ENCODE data around the gene ZNF850.
"Not testable (repeated sequence)": the region's sequence is repeated elsewhere in the genome, so short reads cannot be mapped to it uniquely, and the experiment has no call there.

The ZNF850 gene

DNA sequence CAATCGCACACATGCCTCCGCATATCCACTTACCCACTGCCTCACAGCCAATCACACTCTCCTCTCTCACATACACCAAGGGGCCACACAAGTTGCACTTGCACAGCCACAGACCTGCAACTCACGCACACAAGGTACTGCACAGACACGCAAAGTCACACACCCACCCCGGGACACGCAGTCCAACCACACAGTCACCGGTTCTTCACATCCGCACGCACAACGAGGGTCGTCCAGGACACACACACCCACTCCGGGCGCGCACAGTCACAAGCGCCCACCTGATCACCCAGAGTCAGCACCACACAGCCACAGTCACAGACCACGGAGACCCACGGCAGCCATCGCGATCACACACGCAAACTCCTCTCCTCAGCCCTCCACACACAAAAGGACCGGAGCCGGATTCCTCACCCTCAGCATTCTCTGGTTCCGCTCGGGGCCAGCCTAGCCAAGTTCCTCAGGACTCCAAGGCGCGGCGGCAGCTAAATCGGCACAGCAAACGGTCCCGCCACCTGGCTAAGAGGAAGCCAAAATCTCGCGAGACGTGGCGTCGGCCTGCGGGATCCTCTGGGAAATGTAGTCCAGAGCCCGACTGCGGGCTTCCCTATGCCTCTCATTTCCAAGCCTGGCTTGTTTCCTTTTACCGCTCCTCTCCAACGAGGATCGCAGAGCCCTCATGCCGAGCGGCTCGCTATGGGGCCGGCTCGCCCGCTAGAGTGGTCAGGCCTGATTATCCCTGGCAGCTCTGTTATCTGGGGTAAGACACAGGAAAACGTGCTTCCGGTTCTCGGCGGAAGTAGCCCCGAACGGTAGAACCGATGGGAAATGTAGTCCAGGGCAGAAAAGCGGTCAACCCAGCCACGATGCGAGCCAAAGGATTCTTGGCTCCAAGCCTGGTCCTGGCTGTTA lies at the start of gene ZNF850:
Gene ZNF850 (minus strand): TSS at position 497 of the 912 bp plus-strand sequence. CDS start 10,201 bp downstream, outside the sequence.
- DNase-seq, result peak; percentile 91

DNA sequence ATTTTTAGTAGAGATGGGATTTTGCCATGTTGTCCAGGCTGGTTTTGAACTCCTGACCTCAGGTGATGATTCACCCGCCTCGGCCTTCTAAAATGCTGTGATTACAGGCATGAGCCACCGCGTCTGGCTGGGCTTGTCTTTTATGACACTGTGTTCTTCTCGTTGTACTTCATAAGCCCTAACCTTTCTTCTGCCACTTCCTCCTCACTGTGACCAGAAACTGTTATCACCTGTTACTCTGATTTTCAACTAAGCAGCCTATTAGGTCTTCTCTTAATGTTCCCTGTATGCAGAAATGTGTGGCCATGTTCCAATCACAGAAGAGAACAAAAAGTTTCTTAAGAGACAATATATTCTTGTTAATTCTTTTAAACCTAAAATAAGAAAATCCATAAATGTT lies 49.2 kb upstream of the ZNF850 start:
- no peak for DNase-seq

DNA sequence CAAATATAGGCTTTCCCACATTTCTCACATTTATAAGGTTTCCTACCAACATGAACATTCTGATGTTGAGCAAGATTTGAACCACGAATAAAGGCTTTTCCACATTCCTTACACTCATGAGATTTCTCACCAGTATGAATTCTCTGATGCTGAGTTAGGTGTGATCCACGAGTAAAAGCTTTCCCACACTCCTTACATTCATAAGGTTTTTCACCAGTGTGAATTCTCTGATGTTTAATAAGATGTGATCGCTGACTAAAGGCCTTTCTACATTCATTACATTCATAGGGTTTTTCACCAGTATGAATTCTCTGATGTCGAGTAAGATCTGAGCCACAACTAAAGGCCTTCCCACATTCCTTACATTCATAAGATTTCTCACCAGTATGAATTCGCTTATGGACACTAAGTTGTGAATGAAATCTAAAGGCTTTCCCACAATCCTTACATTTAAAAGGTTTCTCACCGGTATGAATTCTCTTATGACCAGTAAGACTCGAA lies 46.6 kb upstream of the ZNF850 start:
- no peak for DNase-seq

DNA sequence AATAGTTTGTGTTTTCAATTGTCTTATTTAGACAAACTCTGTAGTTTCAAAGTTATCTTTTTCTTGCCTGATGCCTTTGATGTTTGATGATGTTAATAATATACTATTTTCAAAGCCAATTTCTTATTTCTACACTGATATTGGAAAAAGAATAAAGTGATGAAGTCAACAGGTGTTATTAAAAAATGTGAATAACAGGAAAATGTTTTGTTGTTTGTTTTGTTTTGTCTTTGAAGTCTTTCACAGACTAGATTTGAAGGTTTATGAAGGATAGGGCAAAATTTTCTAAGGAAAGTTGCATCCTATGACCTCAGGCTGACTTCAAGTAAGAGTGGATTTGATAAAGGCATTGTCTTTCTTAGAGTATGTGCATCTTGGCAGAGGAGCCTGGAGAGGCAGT lies 34.4 kb upstream of the ZNF850 start:
- no peak for DNase-seq

DNA sequence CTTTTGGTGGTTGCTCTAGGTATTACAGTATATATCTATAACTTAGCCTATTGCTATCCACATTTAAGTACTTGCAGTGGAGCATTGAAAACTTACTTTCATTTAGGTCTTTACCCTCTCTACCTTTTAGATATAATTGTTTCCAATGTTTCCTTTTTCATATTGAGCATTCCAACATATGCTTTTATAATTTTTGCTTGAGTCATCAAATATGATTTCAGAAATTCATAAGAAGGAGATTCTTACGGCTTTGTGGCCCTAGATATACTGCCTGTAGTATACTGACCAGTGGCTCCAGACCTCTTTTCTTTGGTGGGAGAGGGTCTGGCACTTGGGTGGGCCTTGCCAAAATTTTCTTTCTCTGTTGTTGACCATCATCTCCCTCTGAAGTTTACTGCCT lies 32.8 kb upstream of the ZNF850 start:
- no peak for DNase-seq

DNA sequence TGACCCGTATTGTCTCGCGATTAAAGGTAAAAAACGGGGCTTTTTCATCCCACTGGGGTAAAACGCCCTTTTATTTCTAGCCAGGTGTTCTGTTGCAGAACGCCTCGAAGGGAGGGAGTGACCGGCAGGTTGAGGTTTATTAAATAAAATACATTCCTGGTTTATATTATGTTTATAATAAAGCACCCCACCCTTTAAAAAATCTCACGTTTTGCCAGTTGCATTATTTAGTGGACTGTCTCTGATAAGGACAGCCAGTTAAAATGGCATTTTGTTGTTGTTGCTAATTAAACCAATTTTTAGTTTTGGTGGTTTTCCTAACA lies 25.1 kb upstream of the ZNF850 start:
- no peak for DNase-seq

DNA sequence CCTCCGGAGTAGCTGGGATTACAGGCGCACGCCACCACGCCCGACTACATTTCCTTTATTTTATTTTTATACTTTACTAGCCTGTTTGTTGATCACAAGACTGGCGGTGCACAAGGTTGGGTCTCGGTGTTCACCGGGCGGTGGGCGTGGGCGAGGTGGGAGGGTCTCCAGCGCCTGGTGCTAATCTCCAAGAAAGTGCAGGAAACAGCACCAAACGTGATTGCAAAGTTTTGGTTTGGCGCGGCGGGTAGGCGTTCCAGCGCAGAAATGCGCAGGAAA lies 24.0 kb upstream of the ZNF850 start:
- no peak for DNase-seq

DNA sequence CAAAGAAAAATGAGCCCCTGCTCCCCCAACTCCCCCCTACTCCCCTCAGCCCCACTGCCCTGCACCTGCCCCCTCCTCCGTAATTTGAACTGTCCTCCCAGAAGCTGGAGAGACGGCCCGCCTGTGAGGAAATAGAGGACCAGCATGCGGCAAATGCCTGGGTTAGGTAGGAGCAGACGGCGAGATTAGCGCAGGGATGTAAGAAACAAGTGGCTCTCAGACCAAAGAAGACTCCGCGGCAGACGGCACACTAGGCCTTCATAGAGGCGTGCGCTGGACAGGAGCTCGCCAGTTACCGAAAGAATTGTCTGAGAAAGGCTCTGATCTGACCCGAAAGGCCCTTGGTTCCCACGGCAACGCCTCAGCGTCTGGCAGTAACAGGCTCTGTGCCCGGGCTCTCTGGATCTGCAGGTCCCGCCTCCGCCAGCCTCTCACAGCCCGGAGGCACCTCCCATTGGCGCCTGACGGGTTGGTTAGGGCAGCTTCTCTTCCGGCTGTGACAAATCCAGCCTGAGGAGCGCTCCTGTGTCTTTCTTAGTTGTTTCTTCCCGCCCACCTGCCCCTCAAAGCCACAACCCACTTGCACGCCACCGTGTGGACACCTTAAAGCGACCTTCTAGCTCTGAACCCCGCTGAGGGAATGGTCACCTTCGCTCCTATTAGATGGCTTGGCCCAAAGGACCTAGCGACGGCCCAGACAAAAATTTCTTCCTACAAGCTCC lies 19.0 kb upstream of the ZNF850 start:
- not testable (repeated sequence) for DNase-seq

DNA sequence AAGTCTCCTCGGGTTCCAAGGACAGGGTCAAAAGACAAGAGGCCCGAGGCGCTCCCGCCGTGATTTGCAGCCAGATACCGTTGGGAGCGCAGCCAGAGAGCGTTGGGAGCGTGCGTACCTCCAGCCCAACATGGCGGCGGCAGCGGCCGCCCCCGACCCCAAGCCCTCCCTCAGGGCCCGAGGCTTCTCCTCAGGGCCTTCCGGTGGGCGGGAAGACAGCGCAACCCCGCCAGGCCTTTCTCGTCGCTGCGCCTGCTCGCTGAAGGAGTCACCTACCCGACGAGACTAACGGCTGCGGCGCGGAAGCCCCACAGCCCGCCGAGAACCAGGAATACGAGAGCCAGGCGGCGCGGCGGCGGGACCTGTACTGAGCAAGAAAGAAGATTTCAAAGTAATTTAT lies 3.2 kb upstream of the ZNF850 start:
- no peak for DNase-seq

DNA sequence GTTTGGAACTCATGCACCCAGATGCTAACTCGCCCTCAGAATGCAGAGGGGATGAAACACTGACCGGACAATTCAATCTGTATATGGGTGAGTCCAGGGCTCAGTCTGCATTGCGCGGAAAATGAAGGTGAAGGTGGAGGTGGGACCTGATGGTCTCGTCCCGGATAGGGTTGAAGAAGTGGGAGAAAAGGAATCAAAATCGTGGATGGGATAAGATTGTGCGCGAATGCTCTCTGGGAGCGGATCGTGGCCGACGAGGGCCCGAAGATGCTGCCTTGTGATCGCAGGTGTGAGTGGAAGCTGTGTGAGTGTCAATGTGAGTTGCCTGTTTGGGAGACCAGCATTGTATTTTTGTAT lies 594 bp upstream of the ZNF850 start:
- no peak for DNase-seq

DNA sequence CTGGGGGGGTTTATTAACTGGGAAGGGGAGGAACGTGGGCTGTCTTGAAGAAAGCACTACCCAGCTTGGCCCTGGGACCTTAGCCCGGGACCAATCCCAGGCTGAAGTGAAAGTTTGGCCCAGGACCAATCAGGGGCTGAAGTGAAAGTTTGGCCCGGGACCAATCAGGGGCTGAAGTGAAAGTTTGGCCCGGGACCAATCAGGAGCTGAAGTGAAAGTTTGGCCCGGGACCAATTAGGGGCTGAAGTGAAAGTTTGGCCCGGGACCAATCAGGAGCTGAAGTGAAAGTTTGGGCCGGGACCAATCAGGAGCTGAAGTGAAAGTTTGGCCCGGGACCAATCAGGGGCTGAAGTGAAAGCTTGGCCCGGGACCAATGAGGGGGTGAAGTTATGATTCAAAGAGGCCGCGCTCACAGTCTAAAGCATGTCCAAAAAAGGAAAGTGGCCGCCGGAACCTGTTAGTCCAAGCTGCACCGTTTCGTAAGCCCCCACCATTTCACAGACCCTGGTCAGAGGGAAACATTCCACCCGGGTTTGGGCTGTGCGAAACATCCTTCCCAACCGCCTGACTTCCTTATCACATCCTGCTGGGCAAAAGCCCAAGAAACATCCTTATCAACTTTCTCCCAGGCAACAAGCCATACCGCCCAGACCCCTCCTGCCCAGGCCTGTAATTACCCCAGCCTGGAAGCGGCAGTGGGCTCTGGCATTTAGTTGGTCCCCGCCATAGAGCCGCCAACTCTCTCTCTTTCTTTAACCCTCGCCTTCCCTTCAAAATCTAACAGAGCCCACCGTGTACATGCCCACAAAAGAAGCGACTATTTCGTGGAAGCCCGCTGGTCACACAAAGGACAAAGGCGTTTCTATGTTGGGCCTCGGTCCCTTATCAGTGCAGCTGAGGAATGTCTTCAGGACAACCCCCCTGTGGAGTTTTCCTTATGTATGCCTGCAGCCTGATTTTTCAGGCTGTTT lies 1.1 kb downstream of the ZNF850 start:
- DNase-seq, result peak; percentile 79

DNA sequence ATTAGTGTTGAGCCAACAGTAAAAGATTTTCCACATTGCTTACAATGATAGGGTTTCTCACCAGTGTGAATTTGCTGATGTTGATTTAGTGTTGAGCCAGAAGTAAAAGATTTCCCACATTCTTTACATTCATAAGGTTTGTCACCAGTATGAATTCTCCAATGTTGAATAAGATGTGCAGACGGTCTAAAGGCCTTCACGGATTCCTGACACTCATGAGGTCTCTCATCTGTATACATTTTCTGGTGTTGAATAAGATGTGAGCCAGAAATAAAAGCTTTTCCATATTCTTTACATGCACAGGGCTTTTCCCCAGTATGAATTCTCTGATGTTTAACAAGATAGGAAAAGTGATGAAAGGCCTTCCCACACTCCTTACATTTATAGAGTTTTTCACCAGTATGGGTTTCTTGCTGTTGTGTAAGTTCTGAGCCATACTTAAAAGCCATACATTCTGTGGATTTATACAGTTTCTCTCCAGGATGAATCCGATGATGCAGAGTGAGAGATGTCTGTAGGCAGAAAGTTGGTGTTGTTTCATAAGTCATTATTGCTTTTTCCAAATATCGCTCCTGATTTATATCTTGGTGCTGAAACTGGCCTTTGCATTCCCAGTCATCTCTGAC lies 22.4 kb downstream of the ZNF850 start:
- no peak for DNase-seq

DNA sequence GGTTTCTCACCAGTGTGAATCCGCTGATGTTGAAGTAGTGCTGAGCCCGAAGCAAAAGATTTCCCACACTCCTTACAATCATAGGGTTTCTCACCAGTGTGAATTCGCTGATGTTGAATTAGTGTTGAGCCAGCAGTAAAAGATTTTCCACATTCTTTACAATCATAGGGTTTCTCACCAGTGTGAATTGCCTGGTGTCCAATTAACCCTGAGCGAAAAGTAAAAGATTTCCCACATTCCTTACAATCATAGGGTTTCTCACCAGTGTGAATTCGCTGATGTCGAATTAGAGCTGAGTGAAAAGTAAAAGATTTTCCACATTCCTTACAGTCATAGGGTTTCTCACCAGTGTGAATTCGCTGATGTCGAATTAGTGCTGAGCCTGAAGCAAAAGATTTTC lies 23.0 kb downstream of the ZNF850 start:
- not testable (repeated sequence) for DNase-seq

DNA sequence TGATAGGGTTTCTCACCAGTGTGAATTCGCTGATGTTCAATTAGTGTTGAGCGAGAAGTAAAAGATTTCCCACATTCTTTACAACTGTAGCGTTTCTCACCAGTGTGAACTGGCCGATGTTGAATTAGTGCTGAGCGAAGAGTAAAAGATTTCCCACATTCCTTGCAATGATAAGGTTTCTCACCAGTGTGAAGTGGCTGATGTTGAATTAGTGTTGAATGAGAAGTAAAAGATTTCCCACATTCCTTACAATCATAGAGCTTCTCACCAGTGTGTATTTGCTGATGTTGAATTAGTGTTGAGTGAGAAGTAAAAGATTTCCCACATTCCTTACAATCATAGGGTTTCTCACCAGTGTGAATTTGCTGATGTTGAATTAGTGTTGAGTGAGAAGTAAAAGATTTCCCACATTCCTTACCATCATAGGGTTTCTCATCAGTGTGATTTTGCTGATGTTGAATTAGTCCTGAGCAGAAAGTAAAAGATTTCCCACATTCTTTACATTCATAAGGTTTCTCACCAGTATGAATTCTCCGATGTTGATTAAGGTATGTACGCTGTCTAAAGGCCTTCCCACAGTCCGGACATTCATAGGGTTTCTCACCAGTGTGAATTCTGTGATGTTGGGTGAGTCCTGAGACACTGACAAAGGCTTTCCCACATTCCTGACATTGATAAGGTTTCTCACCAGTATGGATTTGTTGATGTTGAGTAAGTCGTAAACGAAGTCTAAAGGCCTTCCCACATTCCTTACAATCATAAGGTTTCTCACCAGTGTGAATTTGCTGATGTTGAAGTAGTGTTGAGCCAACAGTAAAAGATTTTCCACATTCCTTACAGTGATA lies 24.0 kb downstream of the ZNF850 start:
- DNase-seq, result no peak

DNA sequence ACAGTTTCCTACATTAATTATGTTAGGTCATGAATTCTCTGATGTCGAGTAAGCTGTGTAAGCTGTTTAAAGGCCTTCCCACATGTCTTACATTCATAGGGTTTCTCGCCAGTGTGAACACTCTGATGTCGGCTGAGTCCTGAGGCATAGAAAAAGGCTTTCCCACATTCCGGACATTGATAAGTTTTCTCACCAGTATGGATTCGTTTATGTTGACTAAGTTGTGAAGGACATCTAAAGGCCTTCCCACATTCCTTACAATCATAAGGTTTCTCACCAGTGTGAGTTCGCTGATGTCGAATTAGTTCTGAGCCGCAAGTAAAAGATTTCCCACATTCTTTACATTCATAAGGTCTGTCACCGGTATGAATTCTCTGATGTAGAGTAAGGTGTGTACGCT lies 24.9 kb downstream of the ZNF850 start:
- no peak for DNase-seq

DNA sequence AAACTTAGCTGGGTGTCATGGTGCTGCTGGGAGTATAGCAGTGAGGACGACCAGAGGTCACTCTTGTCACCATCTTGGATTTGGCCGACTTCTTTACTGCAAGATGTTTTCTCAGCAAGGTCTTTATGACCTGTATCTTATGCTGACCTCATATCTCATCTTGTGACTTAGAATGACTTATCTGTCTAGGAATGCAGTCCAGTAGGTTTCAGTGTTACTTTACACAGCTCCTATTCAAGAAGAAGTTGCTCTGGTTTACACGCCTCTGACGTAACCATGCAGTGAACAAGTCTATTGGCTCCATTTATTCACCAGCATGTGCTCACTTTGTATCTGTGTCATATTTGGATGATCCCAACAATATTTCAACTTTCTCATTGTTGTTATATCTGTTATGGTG lies 26.7 kb downstream of the ZNF850 start:
- DNase-seq, result no peak

DNA sequence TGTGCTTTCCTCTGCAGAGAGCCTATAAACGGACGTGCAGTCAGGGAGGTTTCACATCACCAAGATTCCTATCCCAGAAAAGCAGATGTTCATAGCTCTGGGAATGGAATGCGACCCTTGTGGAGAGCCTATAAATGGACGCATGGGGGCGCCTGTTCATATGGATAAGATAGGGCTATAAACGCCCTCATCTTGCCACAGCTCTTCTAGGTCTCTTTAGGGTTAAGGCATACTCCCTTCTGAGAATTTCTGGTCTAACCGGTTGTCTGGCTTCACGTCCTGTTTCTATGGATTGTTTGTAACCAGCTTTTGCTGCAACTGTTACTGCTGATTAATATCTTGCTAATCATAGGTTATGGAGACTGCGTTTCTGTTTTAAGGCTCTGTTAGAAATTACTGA lies 36.4 kb downstream of the ZNF850 start:
- not testable (repeated sequence) for DNase-seq

DNA sequence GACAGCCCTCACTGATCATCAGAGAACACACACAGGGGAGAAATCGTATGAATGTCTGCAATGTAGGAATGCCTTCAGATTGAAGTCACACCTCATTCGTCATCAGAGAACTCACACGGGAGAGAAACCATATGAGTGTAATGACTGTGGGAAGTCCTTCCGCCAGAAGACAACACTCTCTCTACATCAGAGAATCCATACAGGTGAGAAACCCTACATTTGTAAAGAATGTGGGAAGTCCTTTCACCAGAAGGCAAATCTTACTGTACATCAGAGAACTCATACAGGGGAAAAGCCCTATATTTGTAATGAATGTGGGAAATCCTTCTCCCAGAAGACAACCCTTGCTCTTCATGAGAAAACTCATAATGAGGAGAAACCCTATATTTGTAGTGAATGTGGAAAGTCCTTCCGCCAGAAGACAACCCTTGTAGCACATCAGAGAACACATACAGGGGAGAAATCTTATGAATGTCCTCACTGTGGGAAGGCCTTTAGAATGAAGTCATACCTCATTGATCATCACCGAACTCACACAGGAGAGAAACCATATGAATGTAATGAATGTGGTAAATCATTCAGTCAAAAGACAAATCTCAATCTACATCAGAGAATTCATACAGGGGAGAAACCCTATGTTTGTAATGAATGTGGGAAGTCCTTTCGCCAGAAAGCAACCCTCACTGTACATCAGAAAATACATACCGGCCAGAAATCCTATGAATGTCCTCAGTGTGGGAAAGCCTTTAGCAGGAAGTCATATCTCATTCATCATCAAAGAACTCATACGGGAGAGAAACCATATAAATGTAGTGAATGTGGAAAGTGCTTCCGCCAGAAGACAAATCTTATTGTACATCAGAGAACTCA lies 52.7 kb downstream of the ZNF850 start:
- no peak for DNase-seq

DNA sequence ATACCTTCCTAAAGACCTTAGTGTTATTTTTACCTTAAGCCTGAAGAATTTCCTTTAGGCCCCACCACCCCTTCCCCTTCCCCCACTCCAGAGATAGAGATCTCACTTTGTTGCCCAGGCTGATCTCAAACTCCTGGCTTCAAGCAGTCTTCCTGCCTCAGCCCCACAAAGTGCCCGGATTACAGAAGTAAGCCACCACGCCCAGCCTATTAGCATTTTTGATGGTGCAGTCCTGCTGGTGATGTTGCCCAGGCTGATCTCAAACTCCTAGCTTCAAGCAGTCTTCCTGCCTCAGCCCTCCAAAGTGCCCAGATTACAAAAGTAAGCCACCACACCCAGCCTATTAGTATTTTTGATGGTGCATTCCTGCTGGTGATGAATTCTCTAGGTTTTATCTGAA lies 63.2 kb downstream of the ZNF850 start:
- no peak for DNase-seq

DNA sequence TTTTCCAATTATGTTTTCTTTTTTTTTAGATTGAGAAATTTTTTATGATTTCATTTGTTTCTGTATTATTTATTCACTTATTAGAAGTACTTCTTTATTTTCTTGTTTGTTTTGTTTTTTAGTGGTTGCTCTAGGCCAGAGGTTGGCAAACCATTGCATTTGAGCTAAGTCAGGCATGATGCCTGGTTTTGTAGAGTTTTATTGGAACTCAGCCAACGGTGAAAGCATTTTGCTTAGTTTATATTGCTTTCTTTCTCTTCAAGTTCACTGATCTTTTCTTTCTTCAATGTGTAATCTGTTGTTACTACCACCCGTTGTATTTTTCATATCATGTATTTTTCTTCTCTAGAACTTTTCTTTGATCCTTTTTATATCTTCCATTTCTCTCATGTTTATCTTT lies 65.5 kb downstream of the ZNF850 start:
- DNase-seq, result no peak

DNA sequence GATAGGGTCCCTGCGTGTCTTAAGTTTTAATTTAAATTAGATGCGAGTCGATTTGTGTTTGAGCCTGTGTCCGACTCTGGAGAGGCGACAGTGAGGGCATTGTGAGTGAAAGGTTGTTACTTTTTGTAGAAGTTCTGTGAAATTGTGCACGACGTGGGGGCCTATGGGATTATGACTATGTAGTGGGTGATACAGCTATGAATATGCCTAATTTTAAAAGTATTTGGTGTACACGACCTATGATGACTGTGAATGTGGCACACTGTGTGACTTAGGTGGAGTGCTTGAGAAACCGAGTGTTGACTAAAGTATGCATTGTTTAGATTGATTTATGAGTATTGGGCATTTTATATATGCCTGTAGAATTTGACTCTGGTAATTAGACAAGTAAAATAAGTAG lies 84.5 kb downstream of the ZNF850 start:
- DNase-seq, result no peak
